ENCODE measurements around the gene EML6. TPM values are rescaled to one million over a fixed set of nuclear protein-coding genes. Genes with fewer than 3 reads are reported as not detected.

Gene EML6
- total and polyA plus RNA-seq, 2 donors (not counting 1 experiment from before 2014, with no cell fraction given) = 0.34 to 1.3 TPM

DNA sequence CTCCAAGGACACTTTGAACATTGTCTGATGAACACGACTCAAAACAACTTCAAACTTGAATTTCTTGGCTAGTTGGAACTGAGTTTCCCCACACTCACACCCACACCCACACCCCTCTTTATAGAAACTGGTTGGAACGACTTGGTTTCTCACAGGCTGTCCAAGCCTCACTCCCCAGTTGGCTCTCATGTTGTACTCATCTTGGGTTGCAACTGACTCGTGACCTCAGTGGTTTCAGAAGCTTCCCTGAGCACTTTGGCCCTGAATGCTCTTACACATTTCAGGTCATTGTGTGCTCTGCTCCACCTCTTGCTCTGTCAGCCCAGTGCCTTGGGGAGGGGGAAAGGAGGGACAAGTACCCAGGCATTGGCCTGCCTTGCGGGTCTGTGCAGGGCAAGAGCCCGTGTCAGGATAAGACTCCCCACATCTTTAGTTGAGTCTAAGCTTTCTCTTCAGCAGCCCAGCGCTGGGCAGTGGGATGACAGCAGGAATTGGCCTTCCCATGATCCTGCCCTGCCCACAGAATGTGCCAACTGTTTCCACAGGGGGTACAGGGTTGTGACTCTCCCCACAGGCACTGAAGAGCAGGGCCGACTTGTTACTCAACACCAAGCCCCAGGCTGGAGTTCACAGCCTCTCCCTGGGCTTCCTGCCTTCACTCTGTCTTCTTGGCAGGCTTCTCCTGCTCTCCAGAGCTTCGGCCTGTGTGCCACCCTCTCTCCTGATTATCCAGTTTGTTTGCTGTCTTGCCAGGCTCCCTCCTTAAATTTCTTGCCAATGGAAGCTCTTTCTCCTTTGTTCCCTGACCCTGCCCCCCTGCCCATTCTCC lies 222.1 kb downstream of the EML6 start:
- H2AFZ ChIP-seq (ENCODE audit: low read length) = peak overlapping the region; percentile 8
- no peaks in the 10 kb centered on the region for H3K9me3 ChIP-seq (ENCODE audit: control insufficient read depth, insufficient read depth, low read depth, low read length)
- no peaks in the 10 kb centered on the region for H4K20me1 ChIP-seq (ENCODE audit: control insufficient read depth, extremely low read depth, insufficient read depth, low read length)
- no peak overlapping the region for H3K9ac ChIP-seq (ENCODE audit: insufficient read depth, low read length)
- H3K79me2 ChIP-seq (ENCODE audit: control insufficient read depth, insufficient read depth, low read length) = no peaks in the 10 kb centered on the region
- peak overlapping the region; percentile 32 for H3K4me2 ChIP-seq (ENCODE audit: extremely low read depth, insufficient read depth, low read length)
- peak; percentile 54 to 83 for DNase-seq (ENCODE audit: low read depth in 2 of 2)
- peaks cover 7% of the 10 kb centered on the region for H3K4me1 ChIP-seq (ENCODE audit: control insufficient read depth, extremely low read depth, insufficient read depth, low read length)
- TF ChIP-seq, protein P1, sequence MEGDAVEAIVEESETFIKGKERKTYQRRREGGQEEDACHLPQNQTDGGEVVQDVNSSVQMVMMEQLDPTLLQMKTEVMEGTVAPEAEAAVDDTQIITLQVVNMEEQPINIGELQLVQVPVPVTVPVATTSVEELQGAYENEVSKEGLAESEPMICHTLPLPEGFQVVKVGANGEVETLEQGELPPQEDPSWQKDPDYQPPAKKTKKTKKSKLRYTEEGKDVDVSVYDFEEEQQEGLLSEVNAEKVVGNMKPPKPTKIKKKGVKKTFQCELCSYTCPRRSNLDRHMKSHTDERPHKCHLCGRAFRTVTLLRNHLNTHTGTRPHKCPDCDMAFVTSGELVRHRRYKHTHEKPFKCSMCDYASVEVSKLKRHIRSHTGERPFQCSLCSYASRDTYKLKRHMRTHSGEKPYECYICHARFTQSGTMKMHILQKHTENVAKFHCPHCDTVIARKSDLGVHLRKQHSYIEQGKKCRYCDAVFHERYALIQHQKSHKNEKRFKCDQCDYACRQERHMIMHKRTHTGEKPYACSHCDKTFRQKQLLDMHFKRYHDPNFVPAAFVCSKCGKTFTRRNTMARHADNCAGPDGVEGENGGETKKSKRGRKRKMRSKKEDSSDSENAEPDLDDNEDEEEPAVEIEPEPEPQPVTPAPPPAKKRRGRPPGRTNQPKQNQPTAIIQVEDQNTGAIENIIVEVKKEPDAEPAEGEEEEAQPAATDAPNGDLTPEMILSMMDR (conservative IDR thresholded peaks at IDR 0.05 in 1 of 2, IDR thresholded peaks at IDR 0.05 in 1 of 2; ENCODE audit: low read depth in 1 of 2, low read length in 2 of 2) = no peak
- no peaks in the 10 kb centered on the region for H3K27me3 ChIP-seq (ENCODE audit: control insufficient read depth, insufficient read depth, low read length)
- peak overlapping the region; percentile 62 for H3K27ac ChIP-seq (ENCODE audit: insufficient read depth, low read length)
- H3K36me3 ChIP-seq (ENCODE audit: control insufficient read depth, insufficient read depth, low read length) = no peaks in the 10 kb centered on the region
- H3K4me3 ChIP-seq (replicated peaks in 1 of 4; ENCODE audit: control extremely low read depth in 1 of 4, insufficient read depth in 1 of 4, low read depth in 3 of 4, low read length in 4 of 4) = peak overlapping the region in 1 of 4 experiments; percentile 20

DNA sequence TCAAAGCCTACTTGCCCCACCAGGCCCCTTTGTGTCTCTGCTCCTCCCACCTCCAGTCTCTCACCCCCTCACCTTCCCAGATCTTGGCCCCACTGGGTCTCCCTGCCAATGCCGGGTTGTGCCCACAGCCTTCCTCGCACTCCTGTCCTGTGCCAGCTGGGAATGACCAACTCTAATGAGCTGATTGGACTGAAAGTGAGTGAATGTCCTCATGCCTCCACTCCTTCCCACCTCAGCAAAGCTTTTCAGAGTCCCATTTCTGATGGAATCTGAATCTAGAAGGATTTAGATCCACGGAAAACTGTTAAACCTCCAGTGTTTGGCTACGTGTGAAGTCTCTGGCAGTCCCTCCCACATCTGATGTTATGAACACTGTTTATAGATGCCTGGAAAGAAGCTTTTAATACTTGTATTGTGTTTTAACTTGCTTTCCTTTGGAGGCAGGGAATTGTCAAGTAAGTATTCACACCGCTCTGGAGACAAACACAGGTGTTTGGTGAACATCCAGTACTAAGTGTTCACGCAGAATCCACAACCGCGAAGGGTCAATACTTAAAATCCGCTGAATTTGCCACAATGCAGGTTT lies 222.9 kb downstream of the EML6 start:
- no peak for DNase-seq (ENCODE audit: low read depth in 2 of 2)
- Histone ChIP-seq H3K9me3 (ENCODE audit: control insufficient read depth, insufficient read depth, low read depth, low read length) (no peaks in the 10 kb centered on the region), H2AFZ (ENCODE audit: low read length) (no peak overlapping the region), H4K20me1 (ENCODE audit: control insufficient read depth, extremely low read depth, insufficient read depth, low read length) (no peaks in the 10 kb centered on the region), H3K4me2 (ENCODE audit: extremely low read depth, insufficient read depth, low read length) (no peak overlapping the region), H3K36me3 (ENCODE audit: control insufficient read depth, insufficient read depth, low read length) (no peaks in the 10 kb centered on the region), H3K4me3 (replicated peaks in 1 of 4; ENCODE audit: control extremely low read depth in 1 of 4, insufficient read depth in 1 of 4, low read depth in 3 of 4, low read length in 4 of 4) (no peak overlapping the region), H3K79me2 (ENCODE audit: control insufficient read depth, insufficient read depth, low read length) (no peaks in the 10 kb centered on the region), H3K9ac (ENCODE audit: insufficient read depth, low read length) (no peak overlapping the region), H3K27ac (ENCODE audit: insufficient read depth, low read length) (peak overlapping the region; percentile 62), H3K27me3 (ENCODE audit: control insufficient read depth, insufficient read depth, low read length) (no peaks in the 10 kb centered on the region), H3K4me1 (ENCODE audit: control insufficient read depth, extremely low read depth, insufficient read depth, low read length) (peaks cover 7% of the 10 kb centered on the region)
- TF ChIP-seq, protein P1 (conservative IDR thresholded peaks at IDR 0.05 in 1 of 2, IDR thresholded peaks at IDR 0.05 in 1 of 2; ENCODE audit: low read depth in 1 of 2, low read length in 2 of 2) = no peak
- no peak for TF ChIP-seq EZH2 (IDR thresholded peaks at IDR 0.05; ENCODE audit: low read length, missing control alignments)

DNA sequence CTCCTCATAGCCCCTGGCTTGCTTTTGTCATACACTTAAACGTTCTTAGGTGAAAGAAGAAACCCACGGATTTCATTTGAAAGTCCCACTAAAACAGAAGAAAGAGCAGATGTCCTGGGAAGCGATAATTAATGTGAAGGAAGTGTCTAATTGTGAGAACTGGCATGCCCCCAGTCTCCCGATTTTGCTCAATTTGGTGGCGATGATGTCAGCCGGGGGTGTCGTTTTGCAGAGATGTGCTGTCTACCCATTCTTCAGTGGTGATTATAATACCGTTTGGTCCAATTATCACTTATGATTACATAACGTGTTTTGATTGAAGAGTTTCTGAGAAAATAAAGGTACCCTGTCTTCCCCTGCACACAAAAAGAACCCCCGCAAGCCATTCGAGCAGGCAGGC lies 223.7 kb downstream of the EML6 start:
- H3K27ac ChIP-seq (ENCODE audit: insufficient read depth, low read length) = no peak overlapping the region
- H3K4me1 ChIP-seq (ENCODE audit: control insufficient read depth, extremely low read depth, insufficient read depth, low read length) = peaks cover 7% of the 10 kb centered on the region
- H2AFZ ChIP-seq (ENCODE audit: low read length) = no peak overlapping the region
- H4K20me1 ChIP-seq (ENCODE audit: control insufficient read depth, extremely low read depth, insufficient read depth, low read length) = no peaks in the 10 kb centered on the region
- DNase-seq (ENCODE audit: low read depth in 2 of 2) = no peak
- H3K79me2 ChIP-seq (ENCODE audit: control insufficient read depth, insufficient read depth, low read length) = no peaks in the 10 kb centered on the region
- H3K9ac ChIP-seq (ENCODE audit: insufficient read depth, low read length) = no peak overlapping the region
- no peaks in the 10 kb centered on the region for H3K36me3 ChIP-seq (ENCODE audit: control insufficient read depth, insufficient read depth, low read length)
- H3K9me3 ChIP-seq (ENCODE audit: control insufficient read depth, insufficient read depth, low read depth, low read length) = no peaks in the 10 kb centered on the region
- H3K27me3 ChIP-seq (ENCODE audit: control insufficient read depth, insufficient read depth, low read length) = no peaks in the 10 kb centered on the region
- H3K4me3 ChIP-seq (replicated peaks in 1 of 4; ENCODE audit: control extremely low read depth in 1 of 4, insufficient read depth in 1 of 4, low read depth in 3 of 4, low read length in 4 of 4) = no peak overlapping the region
- H3K4me2 ChIP-seq (ENCODE audit: extremely low read depth, insufficient read depth, low read length) = no peak overlapping the region
- no peak for TF ChIP-seq EZH2 (IDR thresholded peaks at IDR 0.05; ENCODE audit: low read length, missing control alignments)
- TF ChIP-seq, protein P1 (conservative IDR thresholded peaks at IDR 0.05 in 1 of 2, IDR thresholded peaks at IDR 0.05 in 1 of 2; ENCODE audit: low read depth in 1 of 2, low read length in 2 of 2) = no peak

Data from fibroblast of lung (primary cell).